Stimulated activated CD8-positive, alpha-beta memory T cell treated with anti-CD3 and anti-CD28 coated beads, Interleukin-7, amount 100 ng/mL, for 48 hours (primary cell): Measurements from ENCODE around the gene CLSTN2.

Experiments used
- DNase-seq, 2 donors: peaks; one replicate each; pipeline ENCODE4 v3.0.0-alpha.2; 2020; ENCODE audit warnings: low read depth in 1 of 2; ENCODE audit errors: extremely low read depth in 1 of 2

CLSTN2 gene

DNA sequence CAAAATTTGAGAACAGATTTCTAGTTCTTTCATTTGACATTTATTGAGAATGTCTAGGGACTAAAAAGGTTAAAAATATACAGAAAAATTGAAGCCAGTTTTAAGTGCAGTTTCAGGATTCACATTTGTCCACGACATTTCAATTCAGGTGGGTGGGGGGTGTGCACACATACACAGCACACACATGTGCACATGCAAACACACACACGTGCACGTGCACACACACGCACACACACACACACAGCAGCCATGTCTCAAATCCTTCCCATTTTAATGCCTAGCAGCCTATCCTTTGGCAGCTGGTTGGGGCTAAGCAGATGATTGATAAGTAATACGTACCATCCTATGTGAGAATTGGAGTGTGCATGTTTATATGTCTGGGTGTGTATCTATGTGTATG, 504.5 kb downstream of the CLSTN2 start:
- DNase-seq, result no peak

DNA sequence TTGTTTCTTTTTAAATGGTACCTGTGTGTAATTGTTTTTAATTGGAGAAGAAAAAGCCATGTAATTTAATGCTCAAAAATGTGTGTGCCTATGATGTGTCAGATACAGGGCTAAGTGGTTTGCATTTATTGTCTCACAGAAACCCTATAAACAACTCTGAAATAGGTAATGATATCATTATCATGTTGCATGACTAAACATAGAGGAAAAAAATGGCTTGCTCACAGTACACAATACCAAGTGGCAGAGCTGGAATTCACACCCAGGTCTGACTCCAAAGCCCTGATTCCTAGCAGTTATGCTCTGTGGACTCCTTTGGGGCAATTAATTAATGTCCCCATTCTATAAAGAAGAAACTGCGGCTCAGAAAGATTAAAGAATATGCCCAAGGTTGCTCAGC, 505.5 kb downstream of the CLSTN2 start:
- no peak for DNase-seq

DNA sequence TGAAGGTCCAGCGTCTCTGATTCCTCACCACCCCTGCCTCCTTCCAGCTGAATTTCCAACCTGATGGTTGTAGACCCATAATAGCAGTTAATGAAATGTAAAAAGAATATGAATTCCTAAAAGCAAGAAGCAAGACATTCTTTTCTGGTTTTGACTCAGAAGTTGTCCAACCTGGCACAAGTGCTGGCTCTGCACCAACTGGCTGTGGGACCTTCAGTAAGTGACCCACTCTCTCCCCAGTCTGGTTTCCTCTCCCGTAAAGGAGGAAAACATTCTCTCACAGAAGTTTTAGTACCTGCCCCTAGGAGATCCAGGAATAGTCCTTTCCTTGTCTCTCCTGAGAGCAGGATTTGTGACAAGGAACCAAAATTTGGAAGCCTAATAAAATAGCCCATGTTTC, 506.0 kb downstream of the CLSTN2 start:
- no peak for DNase-seq

DNA sequence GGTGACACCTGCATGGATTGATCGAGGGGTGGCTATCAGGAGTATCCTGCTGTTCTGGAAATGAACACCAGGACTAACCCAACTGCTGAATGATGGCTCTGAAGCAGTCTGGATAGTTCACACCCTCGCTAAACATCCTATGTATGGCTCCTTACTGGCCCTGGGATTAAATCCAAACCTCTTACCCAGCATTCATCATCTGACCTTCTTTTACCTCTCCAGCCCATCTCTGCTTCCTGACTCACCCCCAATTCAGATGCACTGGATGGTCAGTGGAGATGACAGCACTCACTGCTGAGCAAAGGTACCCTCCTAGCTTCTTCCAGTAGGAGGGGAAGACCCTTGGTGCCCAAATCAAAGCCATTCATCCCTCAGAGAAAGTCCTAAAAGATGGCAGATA, 507.6 kb downstream of the CLSTN2 start:
- DNase-seq, result no peak

DNA sequence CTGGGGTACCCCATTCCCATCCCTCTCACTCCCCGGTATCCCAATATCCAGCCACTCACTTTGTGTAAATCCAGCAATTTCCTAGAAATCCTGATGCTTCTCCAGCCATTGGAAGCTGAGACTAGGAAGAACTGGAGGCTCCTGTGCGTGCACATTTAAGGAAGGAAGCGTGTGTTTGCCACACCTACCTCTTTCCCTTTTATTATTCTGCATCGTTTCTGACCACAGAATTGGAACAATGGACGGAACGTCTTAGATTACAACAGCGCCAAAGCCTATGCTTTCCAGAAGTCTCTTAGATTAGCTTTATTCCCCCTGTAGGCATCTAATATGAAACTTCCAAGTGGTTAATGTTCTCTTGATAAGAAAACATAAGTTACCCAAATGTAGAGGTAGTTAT, 508.1 kb downstream of the CLSTN2 start:
- no peak for DNase-seq

DNA sequence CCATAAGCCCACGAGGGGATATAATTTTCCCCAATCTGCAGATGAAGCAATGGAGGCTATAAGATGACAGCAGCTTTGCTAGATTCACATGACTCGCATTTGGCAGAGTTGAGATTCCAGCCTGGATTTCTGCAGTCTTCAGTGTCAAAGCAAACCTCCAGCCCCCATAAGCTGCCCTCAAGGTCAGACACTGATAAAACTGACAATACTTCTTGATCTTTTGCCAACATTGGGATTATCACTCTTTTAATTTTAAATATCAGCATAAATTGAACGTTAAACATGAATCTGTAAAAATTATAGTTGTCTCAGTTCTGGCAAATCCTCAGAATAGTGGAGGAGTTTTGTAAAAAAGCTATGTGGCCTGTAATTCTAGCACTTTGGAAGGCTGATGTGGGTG, 508.8 kb downstream of the CLSTN2 start:
- no peak for DNase-seq

DNA sequence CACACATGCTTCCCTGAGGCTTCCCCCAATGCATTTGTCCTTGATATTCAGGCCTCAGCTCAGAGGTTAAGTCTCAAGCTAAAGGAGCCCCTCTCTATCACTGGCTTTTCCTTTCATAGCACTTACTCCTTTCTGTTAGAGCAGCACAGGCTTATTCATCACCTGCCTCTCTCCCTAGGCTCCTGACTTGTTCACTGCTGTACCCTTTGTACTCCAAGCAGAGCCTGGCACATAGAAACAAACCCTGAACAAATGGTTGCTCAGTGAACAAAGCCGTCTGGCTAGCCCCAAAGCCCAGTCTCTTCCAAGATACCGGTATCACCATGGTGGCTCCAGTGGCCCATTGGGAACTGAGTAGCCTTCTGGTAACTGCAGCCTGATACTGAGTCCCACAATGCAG, 511.7 kb downstream of the CLSTN2 start:
- DNase-seq, result no peak

DNA sequence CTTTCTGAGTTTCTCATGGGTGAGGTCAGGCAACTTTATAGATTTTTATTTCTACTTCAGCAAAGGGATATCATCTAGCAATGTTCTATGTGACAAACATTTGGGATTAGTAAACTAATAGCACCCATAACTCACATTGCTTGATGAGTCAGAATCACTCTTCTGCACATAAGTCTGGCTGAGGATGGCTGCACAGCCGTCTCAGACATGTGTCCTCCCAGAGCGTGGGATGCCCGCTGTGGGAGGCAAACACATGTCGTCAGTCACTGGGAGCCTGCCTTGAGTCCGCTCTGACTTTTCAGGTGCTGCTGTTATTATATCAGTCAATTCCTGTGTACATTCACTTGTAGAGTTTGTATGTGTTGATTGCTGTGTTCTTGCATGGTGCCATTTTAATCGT, 512.2 kb downstream of the CLSTN2 start:
- no peak for DNase-seq

DNA sequence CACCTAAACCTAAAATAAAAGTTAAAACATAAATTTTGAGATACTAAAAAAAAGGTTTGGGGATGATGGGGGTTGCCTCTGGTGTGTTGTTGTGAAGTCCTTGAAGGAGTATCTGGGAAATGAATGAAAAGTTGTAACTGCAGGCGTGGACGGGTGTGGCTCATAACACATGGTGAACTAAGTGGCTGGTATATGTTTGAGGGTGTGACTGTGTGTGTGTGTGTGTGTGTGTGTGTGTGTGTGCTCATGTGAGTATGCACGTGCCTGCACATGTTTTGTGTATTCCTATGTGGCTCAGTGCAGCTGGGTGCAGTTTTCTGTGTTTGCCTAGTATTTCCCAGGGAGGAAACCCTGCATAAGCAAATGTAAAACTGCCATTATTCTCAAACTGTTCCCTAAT, 513.0 kb downstream of the CLSTN2 start:
- DNase-seq, result no peak

DNA sequence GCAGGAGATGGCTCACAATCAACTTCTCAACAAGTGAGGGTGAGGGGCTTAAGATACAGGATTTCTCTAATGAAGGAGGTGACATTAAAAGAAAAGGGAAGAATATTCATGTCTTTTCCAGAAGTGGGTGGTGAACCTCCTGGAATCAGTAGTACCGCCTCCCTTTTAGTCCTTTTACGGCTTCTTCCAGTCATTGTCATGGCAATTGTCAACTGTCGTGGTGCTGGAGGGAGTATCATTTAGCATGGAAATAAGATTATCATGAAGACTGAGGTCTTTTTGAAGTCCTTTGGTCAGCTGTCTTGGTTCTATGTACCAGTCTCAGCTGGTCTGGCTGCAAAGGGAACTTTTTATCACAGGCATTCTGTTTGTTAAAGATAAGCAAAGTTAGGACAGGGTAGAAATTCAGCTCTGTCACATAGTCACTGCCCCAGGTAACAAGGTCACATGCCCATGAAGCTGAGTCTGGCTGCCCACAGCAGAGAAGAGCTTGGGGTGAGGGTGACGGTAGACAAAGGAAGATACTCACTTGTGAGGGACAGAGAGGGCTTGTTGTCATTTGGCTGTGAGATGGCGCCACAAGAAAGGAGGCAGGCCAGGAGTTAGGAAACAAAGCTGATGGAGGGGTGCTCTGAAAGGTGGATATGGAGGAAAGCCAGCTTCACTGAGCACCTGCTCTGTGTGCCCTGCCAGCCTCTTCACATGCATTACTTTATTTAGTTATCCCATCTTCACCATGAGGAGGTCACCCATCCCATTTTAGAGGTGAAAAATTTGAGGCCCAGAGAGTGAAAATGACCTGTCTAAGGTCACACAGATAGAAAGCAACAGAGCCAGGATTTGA, 514.6 kb downstream of the CLSTN2 start:
- no peak for DNase-seq

DNA sequence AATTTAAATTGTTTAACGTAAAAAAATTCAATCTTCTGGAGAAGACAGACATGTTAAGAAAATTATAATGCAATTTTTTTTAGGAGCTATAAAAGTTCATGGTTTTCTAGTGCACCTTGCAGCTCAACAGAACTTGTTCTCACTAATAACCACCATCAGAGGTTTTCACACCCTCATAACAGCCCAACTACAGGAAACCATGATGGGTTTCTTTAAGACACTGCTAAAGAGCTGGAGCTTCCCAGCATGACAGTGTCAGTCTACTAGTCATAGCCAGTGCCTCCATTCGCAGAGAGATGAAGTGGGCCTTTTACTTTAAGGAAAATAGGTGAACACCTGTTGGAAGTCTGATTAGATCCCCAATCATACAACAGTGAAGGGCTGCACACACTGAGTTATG, 518.8 kb downstream of the CLSTN2 start:
- DNase-seq, result no peak

DNA sequence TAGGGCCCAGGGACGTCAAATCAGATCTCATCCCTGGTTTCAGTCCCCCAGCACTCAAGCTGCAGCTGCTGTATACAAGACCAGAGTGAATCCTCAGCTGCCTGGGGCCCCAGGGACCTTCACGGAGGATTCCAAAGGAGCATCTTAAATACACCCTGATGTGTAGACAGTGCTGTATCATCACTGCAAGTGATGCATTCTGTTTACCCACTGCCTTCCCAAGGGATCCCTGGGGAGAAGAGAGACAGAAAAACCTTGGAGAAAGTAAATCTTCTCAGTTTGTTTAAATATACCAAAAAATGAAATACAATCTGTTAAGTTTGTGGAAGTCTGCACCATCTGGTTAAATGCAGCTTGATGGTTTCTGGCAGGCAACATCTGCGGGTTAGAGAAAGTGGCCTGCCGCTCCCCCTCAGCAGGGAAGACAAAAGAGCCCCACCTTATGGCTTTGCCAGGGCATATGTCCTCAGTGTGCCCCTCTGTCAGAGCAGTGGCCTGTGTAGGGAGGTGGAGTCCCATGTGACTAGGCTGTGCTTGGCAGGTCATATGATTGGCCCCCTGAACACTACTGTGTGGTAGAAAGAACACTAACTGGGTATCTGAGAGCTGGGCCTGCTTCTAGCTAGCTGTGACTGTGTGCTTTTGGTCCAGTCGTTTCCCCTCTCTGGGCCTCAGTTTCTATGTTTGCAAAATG, 520.7 kb downstream of the CLSTN2 start:
- DNase-seq, result no peak

DNA sequence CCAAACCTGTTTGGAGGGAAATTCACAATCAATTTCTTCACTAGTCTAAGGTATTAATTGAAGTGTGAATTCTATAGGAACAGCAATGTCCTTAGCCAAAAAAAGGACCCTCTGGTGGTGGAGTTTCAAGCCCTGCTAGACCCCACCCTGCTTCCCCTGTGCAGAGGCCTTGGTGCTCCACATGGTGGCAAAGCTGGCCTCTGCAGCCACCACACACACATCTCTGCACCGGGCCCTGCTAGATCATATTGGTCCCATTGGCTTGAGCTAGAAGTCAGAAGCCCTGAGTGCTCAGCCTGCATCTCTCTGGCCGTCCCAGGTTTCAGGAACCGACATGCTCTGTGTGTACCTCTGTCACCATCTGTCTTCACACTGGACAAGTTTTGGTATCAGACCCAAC, 522.0 kb downstream of the CLSTN2 start:
- DNase-seq, result no peak

DNA sequence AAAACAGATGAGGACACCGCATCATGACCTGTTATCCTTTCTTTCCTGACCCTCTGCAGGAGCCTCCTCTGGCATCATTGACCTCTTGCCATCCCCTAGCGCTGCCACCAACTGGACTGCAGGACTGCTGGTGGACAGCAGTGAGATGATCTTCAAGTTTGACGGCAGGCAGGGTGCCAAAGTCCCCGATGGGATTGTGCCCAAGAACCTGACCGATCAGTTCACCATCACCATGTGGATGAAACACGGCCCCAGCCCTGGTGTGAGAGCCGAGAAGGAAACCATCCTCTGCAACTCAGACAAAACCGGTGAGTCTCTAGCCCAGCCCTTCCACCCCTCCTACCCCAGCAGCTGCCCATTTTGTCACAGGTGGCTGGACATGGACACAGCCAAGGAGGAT, 524.5 kb downstream of the CLSTN2 start:
- no peak for DNase-seq

DNA sequence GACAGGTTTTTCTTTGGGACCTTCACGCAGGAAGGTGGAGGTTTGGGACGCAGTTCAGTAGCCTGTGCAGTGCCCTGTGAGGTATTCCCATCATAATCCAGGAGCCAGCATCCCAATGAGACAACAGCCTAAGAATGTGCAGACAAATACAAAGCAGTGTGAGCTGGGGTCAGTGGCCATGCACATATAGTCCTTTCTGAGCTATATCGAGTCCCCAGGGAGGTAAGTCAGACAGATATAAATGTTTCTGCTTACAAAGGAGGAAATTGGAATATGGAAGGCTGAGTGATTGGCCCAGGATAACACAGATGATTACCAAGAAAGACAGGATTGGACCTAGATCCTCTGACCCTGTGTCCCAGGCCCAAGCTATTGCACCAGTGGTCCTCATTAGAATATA, 526.3 kb downstream of the CLSTN2 start:
- DNase-seq, result no peak

DNA sequence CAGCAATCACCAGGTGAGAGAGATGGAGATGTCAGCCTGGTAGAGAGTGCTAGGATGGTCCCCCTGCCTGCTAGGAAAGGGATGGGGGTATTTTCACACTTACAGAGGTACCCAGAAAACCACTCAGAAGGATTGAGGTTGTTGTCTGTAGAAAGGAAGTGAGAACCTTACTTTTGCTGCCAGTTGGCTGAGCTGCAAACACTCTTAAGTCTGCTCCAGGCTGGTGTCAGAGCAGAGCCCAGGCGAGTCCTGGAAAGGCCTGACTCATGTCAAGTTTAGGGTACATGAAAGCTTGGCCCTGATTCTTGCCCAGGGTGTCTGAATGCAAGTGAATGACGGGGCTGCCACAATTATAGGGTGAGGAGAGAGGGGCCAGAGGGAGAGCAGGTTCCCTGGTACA, 528.4 kb downstream of the CLSTN2 start:
- no peak for DNase-seq

DNA sequence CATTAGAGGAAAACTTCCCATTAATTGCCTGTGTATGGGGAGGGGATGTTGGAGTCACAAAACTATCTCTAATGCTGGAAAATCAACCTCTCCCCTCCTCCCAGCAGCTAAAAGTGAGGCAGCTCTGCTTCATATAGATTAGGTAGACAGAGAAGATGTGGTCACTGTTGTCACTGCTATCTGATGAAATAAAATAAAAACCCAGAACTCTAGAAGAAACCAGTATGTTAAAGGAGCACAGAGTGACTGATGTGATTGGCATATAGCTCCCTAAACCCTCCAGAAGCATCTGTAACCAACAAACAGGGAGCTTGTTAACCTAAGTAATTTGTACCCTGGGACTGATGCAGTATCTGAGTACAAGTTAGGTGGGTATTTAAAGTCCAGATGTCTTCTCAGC, 531.0 kb downstream of the CLSTN2 start:
- no peak for DNase-seq

DNA sequence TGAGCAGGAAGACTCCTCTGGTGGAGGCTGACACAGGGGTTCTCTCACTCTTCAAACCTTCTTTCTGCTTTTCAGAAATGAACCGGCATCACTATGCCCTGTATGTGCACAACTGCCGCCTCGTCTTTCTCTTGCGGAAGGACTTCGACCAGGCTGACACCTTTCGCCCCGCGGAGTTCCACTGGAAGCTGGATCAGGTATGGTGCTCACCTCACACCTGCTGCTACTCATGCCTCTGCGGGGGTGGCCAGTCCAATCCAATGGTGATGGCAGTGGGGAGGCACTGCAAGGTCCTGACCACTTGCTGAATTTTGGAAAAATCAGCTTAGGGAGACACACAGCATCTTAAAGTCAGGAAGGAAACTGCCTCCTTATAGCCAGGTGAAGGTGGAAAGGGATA, 531.5 kb downstream of the CLSTN2 start:
- no peak for DNase-seq

DNA sequence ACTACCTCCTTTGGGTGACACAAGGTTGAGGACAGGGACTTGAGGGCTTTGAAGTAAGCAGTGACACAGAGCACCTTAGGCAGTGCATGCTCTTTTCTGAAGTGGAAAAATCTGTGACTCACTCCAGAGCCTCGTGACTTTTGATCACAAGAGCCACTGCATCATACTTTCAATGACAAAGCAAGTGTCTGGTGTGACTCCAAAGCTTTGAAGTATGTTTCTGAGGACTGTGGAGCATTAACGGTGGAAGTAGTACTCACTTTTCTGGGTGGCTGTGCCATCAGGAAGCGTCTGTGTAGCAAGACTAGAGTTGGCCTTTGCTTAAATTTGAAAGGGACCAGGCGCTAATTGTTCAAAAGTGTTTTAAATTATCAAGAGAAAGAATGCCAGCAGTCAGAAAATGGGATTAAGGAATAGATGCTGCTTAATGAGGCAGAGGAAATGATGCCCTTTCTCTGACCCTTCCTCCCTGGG, 532.2 kb downstream of the CLSTN2 start:
- DNase-seq, result peak in 1 of 2 donors; percentile 0

DNA sequence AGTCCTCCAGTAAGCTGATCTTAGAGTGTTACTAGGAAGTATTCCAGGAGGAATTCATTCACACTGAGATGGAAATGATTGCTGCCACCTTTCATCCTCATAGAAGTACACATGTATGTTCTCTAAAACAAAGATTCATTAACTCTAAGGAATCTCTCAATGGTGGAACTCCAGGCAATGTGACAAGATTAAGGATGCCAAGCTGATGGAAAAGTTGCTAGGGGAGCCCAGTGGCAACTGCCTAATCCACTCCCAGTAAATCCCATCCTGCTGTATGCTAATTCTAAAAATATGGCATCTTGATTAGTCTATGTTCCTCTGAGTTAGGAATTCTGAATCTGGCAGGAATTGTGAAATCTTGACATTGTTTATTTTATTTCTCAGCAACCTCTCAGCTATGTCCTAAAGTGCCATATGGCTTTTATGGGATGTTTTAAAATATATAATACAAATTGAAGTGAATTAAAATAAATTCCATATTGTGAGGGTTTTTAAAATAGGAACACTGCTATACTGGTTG, 532.9 kb downstream of the CLSTN2 start:
- DNase-seq, result no peak

DNA sequence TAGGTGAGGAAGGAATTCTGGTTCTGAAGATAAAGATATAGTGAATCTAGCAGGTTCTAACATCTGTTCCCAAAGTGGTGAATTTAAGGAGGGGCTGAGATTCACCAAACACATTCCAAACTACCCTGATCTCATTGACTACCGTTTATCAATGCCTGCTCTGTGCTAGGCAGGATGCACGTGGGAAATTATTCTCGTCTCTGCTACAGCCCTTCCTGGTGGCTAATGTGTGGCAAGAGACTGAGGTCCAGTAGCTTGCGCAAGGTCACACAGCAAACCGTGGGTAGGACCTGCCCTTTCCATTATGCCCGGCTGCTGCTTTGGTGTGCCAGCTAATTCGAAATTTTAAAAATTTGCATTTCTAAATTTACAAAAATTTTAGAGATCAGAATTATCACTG, 533.4 kb downstream of the CLSTN2 start:
- DNase-seq, result no peak

DNA sequence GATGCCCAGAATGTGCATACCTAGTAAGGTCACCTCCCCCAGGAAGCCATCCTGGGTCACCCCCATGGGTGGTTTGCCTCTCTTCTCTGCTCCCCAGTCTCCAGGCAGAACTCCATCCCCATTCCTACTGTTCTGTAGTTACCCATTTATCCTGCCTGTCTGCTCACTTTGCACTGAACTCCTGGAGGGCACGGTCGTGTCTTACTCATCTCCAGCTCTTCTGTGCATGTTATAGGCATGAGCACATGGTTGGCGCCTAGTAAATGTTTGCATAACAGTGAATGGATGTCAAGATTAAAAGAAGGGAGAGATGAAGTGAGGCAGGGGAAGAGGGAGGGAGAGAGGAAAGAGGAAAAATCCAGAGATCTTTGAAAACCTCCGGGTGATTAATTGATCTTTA, 534.5 kb downstream of the CLSTN2 start:
- DNase-seq, result no peak
